ENCODE results near the gene CFAP99. TPM values are rescaled to one million over a fixed set of nuclear protein-coding genes. Genes with fewer than 3 reads are reported as not detected.

The CFAP99 gene
- polyA plus RNA-seq, 1 donor, result 0.09 TPM

DNA sequence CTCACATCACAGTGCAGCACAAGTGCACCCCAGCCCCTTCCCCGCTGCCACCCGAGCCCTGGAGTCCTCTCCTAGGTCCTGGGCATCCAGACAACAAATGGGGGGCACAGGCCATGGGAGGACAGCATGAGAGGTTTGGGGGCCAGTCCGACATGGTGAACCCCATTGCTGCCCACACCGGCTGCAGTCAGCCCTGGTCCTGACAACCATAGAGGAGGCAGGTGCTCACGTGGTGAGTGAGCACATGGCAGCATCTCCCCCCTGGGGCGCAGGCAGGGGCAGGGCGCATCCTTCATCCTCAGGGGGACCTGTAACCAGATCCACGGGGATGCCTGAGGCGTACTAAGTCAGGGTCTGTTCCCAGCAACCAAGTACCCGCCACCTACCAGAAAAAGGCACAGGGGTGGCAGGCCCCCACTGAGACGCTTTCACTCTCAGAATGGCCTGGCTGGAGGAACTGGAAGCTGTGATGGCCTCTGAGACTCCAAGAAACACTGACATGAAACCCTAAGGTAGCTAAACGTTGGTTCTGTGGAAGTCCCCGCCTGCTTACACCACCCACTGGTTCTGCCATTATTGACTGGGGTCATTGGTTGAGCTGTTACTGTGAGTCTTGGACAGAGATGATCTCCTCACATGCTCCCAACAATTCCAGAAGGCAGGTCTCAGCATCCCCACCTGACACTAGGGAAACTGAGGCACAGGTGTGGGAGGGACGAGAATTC, 6.8 kb upstream of the CFAP99 start:
- H3K4me1 ChIP-seq (ENCODE audit: control insufficient read depth, insufficient read depth, low read length), result peaks cover 42% of the 10 kb centered on the region
- H3K36me3 ChIP-seq (ENCODE audit: control insufficient read depth, insufficient read depth, low read length), result no peaks in the 10 kb centered on the region
- no peak overlapping the region for H3K4me3 ChIP-seq (ENCODE audit: low read length)
- no peaks in the 10 kb centered on the region for H3K9me3 ChIP-seq (ENCODE audit: control insufficient read depth, low read depth, low read length)
- peaks cover 26% of the 10 kb centered on the region for H3K27me3 ChIP-seq (ENCODE audit: control insufficient read depth, insufficient read depth, low read length)
- peak overlapping the region; percentile 86 for H3K27ac ChIP-seq (ENCODE audit: low read length)
- DNase-seq, result no peak
- WGBS (ENCODE audit: insufficient coverage, low lambda C conversion rate), result no CpG with 5 or more reads among the region's 14 CpGs

DNA sequence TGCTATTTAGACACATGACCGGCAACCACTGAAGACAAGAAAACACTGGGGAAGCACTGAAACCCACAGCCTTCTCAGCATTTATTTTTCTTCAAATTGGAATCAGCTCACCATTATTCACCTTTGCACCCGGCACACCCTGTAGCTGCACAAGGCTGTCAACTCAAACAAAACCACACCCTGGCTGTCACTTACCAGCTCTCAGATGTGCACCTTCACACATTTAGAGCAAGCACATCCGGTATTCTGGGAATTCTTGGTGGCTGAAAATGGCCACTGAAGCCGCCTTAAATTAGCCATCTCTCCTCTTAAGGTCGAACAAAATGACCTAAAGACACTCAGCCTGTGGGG, 6.2 kb upstream of the CFAP99 start:
- H3K4me1 ChIP-seq (ENCODE audit: control insufficient read depth, insufficient read depth, low read length), result peaks cover 43% of the 10 kb centered on the region
- H3K9me3 ChIP-seq (ENCODE audit: control insufficient read depth, low read depth, low read length), result no peaks in the 10 kb centered on the region
- peak; percentile 87 to 94 for DNase-seq
- H3K36me3 ChIP-seq (ENCODE audit: control insufficient read depth, insufficient read depth, low read length), result no peaks in the 10 kb centered on the region
- H3K4me3 ChIP-seq (ENCODE audit: low read length), result peak overlapping the region; percentile 27
- no CpG with 5 or more reads among the region's 5 CpGs for WGBS (ENCODE audit: insufficient coverage, low lambda C conversion rate)
- peak overlapping the region; percentile 86 for H3K27ac ChIP-seq (ENCODE audit: low read length)
- H3K27me3 ChIP-seq (ENCODE audit: control insufficient read depth, insufficient read depth, low read length), result peaks cover 30% of the 10 kb centered on the region

DNA sequence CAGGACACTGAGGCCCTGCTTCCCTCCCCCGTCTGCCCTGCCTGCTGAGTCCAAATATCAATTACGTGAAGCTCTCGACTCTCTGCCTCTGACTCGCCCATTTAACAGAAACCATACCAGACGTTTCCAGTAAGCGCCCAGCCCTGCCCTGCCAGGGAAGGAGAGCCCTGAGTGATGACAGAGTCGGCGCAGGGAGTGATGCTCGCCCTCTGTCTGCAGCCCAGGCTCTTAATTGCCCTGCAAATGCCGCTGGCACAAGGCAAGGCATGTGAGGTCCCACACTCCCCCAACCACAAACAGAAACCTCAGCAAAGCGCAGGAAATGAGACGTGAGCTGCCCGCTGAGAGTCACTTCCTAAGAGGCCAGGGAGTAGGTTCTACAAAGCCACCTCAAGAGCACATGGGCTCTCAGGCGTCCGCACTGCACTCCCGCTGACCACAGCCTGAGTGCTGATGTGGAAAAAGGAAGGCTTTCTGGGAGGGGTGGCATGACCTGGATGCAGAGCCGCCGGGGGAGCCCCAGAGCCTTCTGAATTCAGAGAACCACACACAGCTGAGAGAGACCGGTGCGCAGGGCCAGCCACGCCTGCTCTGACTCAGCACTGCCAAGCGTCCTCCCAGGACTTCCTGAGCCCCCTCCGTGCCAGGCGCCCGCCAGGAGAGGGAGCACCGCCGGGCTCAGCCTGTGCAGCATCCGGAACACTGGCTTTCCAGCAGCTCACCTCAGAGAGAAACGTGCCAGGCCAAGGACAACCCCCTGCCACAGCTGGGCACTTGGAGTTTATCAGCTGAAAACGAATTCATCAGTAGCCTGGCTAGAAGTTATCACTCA, 5.7 kb upstream of the CFAP99 start:
- DNase-seq, result peak; percentile 83 to 91
- no peaks in the 10 kb centered on the region for H3K36me3 ChIP-seq (ENCODE audit: control insufficient read depth, insufficient read depth, low read length)
- H3K27ac ChIP-seq (ENCODE audit: low read length), result peak overlapping the region; percentile 86
- peaks cover 49% of the 10 kb centered on the region for H3K4me1 ChIP-seq (ENCODE audit: control insufficient read depth, insufficient read depth, low read length)
- H3K4me3 ChIP-seq (ENCODE audit: low read length), result peak overlapping the region; percentile 27
- H3K9me3 ChIP-seq (ENCODE audit: control insufficient read depth, low read depth, low read length), result peaks cover 2% of the 10 kb centered on the region
- peaks cover 36% of the 10 kb centered on the region for H3K27me3 ChIP-seq (ENCODE audit: control insufficient read depth, insufficient read depth, low read length)
- no CpG with 5 or more reads among the region's 30 CpGs for WGBS (ENCODE audit: insufficient coverage, low lambda C conversion rate)

DNA sequence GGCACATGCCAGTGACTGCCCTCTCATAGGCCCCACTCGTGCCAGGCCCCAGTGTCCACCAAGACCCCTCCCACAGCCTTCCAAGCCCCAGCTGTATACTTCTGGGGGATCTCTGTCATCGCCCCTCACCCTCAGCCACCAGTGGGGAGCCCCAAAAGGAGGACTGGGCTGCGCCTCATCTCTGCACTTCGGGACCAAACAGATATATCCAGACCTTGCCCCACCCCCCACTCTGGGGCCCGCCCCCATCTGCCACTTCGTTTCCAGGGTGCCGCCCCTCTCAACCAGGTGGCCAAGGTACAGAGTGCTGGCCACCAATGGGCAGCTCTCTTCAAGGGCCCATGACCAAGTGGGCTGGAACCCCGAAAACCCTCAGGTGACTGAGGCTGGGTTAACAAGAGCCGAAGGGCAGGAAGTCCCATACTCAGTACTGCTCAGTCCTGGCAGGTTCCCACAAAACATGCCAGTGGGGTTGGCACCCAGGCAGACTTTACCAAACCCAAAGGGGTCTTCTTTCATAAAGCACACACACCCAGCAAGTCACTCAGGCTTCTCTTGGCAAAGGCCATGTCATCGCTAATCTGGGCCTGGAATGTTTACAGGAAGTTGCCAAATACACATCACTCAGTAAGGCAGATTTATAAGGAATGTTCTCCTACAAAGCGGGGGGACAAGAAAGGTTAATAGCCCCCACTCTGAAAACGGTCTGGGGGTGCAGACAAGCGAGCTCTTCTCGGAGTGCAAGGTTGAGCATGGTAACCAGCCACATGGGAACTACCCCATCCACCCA, 4.7 kb upstream of the CFAP99 start:
- no CpG with 5 or more reads among the region's 14 CpGs for WGBS (ENCODE audit: insufficient coverage, low lambda C conversion rate)
- peaks cover 2% of the 10 kb centered on the region for H3K9me3 ChIP-seq (ENCODE audit: control insufficient read depth, low read depth, low read length)
- H3K4me3 ChIP-seq (ENCODE audit: low read length), result no peak overlapping the region
- peaks cover 39% of the 10 kb centered on the region for H3K27me3 ChIP-seq (ENCODE audit: control insufficient read depth, insufficient read depth, low read length)
- DNase-seq, result peak; percentile 80 to 83
- H3K36me3 ChIP-seq (ENCODE audit: control insufficient read depth, insufficient read depth, low read length), result no peaks in the 10 kb centered on the region
- peaks cover 49% of the 10 kb centered on the region for H3K4me1 ChIP-seq (ENCODE audit: control insufficient read depth, insufficient read depth, low read length)
- peak overlapping the region; percentile 86 for H3K27ac ChIP-seq (ENCODE audit: low read length)

DNA sequence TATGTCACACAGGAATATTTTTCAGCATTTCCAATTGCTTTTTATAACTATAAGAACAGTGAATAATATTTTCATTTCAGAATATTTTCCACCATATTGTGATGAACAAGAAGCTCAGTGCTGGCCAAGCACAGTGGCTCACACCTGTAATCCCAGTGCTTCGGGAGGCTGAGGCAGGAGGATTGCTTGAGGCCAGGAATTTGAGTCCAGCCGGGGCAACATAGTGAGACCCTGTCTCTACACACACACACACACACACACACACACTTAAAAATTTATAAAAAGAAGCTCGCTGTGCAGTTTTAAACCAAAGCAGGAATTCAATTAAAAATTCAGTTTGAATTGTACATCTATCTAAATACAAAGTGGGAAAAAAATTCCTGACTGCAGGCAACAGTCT, 3.5 kb upstream of the CFAP99 start:
- H3K27me3 ChIP-seq (ENCODE audit: control insufficient read depth, insufficient read depth, low read length), result peaks cover 51% of the 10 kb centered on the region
- WGBS (ENCODE audit: insufficient coverage, low lambda C conversion rate), result 83% methylated on average over 1 of the region's 3 CpGs
- no peak overlapping the region for H3K4me3 ChIP-seq (ENCODE audit: low read length)
- no peak for DNase-seq
- H3K36me3 ChIP-seq (ENCODE audit: control insufficient read depth, insufficient read depth, low read length), result no peaks in the 10 kb centered on the region
- H3K4me1 ChIP-seq (ENCODE audit: control insufficient read depth, insufficient read depth, low read length), result peaks cover 57% of the 10 kb centered on the region
- H3K27ac ChIP-seq (ENCODE audit: low read length), result no peak overlapping the region
- peaks cover 2% of the 10 kb centered on the region for H3K9me3 ChIP-seq (ENCODE audit: control insufficient read depth, low read depth, low read length)

DNA sequence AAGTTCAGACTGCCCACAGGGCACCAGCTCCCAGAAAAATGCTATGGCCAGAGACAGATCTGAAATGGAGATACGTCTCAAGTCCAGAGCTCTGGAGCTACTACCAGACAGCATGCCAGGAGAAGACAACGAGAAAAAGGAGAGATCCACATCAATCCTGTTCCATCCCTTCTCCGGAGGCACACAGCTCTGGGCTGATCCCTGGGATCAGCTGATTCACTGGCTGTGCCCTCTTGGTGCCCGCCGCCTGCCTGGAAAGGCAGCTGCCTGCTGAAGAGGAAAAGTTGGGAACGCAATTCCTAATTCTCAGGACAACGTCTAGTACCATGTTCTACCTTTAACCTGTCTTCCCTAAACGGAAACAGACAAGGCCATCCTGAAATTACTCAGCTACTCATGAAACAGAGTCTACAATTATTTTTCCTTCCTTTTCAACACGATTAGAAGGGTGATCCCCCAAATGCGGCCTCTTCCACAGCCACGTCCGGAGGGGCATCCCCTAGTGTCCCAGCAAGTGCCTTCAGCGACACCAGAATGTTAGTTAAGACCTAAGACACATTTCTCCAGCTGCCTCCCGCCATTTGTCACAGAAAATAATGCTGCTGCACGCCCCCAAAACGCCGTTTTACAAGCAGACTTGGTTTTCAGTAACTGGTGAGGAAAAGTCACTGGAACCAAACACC, 2.7 kb upstream of the CFAP99 start:
- no peak for DNase-seq
- Histone ChIP-seq H3K4me1 (ENCODE audit: control insufficient read depth, insufficient read depth, low read length) (peaks cover 57% of the 10 kb centered on the region), H3K27ac (ENCODE audit: low read length) (no peak overlapping the region), H3K4me3 (ENCODE audit: low read length) (peak overlapping the region; percentile 39), H3K27me3 (ENCODE audit: control insufficient read depth, insufficient read depth, low read length) (peaks cover 59% of the 10 kb centered on the region), H3K9me3 (ENCODE audit: control insufficient read depth, low read depth, low read length) (peaks cover 2% of the 10 kb centered on the region), H3K36me3 (ENCODE audit: control insufficient read depth, insufficient read depth, low read length) (no peaks in the 10 kb centered on the region)
- WGBS (ENCODE audit: insufficient coverage, low lambda C conversion rate), result no CpG with 5 or more reads among the region's 17 CpGs

DNA sequence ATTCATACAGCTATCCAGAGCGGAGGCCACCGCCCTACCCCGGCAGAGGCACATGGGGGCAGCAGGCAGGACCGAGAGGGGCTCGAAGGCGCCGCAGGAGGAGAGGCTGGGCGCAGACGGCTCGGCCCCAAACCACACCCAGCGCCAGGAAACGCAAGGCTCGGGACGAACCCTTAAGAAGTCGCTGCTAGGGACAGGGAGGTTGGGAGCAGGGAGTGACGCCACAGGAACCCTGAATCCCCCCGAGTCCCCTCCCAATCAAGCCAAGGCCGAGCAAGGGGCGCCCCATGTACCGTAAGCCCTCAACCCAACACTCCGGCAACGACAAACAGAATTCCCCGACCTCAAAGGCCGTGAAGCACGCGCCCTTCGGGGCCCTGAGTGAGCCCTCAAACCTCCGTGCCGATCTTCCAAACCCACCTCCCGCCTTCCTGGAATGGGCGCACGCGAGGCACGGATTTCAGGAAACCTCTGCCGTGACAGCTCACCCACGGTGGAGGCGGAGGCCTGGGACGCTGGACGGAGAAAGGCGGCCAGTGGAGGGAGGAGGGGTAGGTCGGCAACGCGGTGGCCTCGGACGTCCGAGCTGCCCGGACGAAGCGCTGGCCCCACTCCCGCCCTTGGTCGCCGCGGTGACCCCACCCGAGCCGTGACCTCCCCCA, 2.1 kb upstream of the CFAP99 start:
- H3K27me3 ChIP-seq (ENCODE audit: control insufficient read depth, insufficient read depth, low read length), result peaks cover 64% of the 10 kb centered on the region
- no CpG with 5 or more reads among the region's 55 CpGs for WGBS (ENCODE audit: insufficient coverage, low lambda C conversion rate)
- peak overlapping the region; percentile 39 for H3K4me3 ChIP-seq (ENCODE audit: low read length)
- no peak overlapping the region for H3K27ac ChIP-seq (ENCODE audit: low read length)
- peaks cover 53% of the 10 kb centered on the region for H3K4me1 ChIP-seq (ENCODE audit: control insufficient read depth, insufficient read depth, low read length)
- DNase-seq, result peak in 1 of 2 donors; percentile 71
- no peaks in the 10 kb centered on the region for H3K36me3 ChIP-seq (ENCODE audit: control insufficient read depth, insufficient read depth, low read length)
- peaks cover 2% of the 10 kb centered on the region for H3K9me3 ChIP-seq (ENCODE audit: control insufficient read depth, low read depth, low read length)

DNA sequence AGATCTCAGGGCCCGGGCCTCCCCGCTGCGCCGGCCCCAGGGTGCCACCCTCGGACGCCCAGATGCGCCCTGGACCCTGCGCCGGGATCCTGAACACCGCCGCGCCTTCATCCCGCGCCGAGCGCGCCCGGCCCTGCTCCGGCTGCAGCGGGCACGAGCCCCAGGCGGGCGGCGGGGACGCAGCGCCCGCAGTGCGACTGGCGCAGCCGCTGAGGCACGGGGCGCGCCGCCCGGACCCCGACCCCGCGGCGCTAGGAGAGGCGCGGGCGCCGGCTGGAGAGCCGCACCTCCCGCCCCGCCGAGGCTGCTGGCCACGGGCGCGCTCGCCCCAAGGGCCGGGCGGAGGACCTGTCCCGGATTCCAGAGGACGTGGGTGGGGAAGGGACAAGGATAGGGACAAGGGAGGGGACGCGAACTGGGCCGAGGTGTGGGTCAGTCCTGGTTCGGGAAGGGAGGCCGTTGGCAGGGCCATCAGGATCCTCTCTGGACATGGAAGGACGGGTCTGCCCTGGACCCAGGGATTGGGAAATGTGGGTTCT, 1.5 kb upstream of the CFAP99 start:
- peak in 1 of 2 donors; percentile 60 for DNase-seq

DNA sequence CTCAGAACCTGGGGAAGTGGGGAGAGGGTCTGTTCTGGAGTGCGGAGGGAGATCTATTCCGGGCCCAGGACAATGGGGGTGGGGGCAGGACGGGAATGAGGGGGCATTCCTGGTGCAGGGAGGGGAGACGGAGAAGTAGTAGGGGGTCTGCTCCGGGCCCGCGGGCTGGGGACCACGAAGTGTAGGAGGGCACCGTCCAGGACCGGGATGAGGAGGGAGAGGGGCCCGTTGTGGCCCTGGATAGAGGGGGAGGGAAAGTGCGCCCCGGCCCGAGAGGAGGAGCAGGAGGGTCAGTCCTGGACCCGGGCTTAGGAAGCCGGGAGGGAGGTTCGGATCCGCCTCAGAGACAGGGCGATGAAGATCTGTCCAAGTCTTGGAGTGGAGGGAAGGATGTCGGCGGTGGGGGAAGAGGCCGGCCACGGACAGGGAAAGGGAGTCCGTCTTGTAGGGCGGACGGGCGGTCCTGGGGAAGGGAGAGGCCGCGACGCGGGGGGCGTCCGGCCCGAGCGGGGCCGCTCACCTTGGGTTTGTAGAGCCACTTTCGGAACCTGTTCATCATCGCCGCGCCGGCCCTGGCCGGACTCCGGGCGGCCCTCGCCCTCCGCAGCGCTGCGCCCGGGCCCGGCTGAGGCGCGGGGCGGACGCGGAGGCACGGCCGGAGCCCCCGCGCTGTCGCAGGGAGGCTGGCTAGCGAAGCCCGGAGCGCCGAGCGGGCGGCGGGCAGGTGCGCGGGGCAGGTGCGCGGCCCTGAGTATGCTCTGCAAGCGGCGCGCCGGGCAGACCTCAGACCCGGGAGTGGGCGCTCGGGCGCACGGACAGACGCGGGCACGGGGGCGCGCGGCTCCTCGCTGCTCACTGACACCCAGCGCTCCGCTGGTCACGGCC, 748 bp upstream of the CFAP99 start, which contains the start of gene ZFYVE28:
Gene ZFYVE28, minus strand, starts transcription at position 881 of the 885 bp plus-strand sequence. Its CDS starts 322 bp downstream, at position 559.
- DNase-seq, result no peak
- Histone ChIP-seq H3K36me3 (ENCODE audit: control insufficient read depth, insufficient read depth, low read length) (no peaks in the 10 kb centered on the region), H3K4me1 (ENCODE audit: control insufficient read depth, insufficient read depth, low read length) (peaks cover 42% of the 10 kb centered on the region), H3K27me3 (ENCODE audit: control insufficient read depth, insufficient read depth, low read length) (peaks cover 71% of the 10 kb centered on the region), H3K4me3 (ENCODE audit: low read length) (peak within 1 kb of the TSS; percentile 54), H3K9me3 (ENCODE audit: control insufficient read depth, low read depth, low read length) (peaks cover 2% of the 10 kb centered on the region), H3K27ac (ENCODE audit: low read length) (no peak within 1 kb of the TSS)
- WGBS (ENCODE audit: insufficient coverage, low lambda C conversion rate), result no CpG with 5 or more reads among the region's 90 CpGs

More for the DNA sequence above, 1.5 kb upstream of the CFAP99 start:
- Histone ChIP-seq H3K9me3 (ENCODE audit: control insufficient read depth, low read depth, low read length) (peaks cover 2% of the 10 kb centered on the region), H3K36me3 (ENCODE audit: control insufficient read depth, insufficient read depth, low read length) (no peaks in the 10 kb centered on the region), H3K4me3 (ENCODE audit: low read length) (peak overlapping the region; percentile 54), H3K27me3 (ENCODE audit: control insufficient read depth, insufficient read depth, low read length) (peaks cover 69% of the 10 kb centered on the region), H3K4me1 (ENCODE audit: control insufficient read depth, insufficient read depth, low read length) (peaks cover 47% of the 10 kb centered on the region), H3K27ac (ENCODE audit: low read length) (no peak overlapping the region)
- no CpG with 5 or more reads among the region's 61 CpGs for WGBS (ENCODE audit: insufficient coverage, low lambda C conversion rate)
